Activated CD8-positive, alpha-beta memory T cell treated with anti-CD3 and anti-CD28 coated beads, Interleukin-2, amount 50 U/mL, for 24 hours (primary cell): Measurements from ENCODE around the gene KIZ.

ENCODE experiments used
- DNase-seq: peaks from one replicate; pipeline ENCODE4 v3.0.0-alpha.2; 2020; ENCODE audit errors: extremely low read depth

KIZ gene

GRCh38 chr20:21179757-21180156 is 53.9 kb downstream of the KIZ start:
- DNase-seq: no peak

- no peak for DNase-seq
These were observed 54.4 kb downstream of the KIZ start for GRCh38 chr20:21180248-21180647.

- no peak for DNase-seq
These were observed 55.1 kb downstream of the KIZ start for GRCh38 chr20:21181028-21181427.

GRCh38 chr20:21182832-21183563 is 57.1 kb downstream of the KIZ start:
- DNase-seq: no peak

GRCh38 chr20:21183722-21184121 is 57.8 kb downstream of the KIZ start:
- no peak for DNase-seq

- DNase-seq: no peak
These were observed 58.9 kb downstream of the KIZ start for GRCh38 chr20:21184819-21185218.

- no peak for DNase-seq
These were observed 60.0 kb downstream of the KIZ start for GRCh38 chr20:21185849-21186248.

GRCh38 chr20:21189761-21190523 is 64.1 kb downstream of the KIZ start:
- no peak for DNase-seq

GRCh38 chr20:21190869-21191268 is 65.0 kb downstream of the KIZ start:
- DNase-seq: no peak

- no peak for DNase-seq
These were observed 66.0 kb downstream of the KIZ start for GRCh38 chr20:21191839-21192238.

GRCh38 chr20:21202259-21202658 is 76.4 kb downstream of the KIZ start:
- DNase-seq: no peak

GRCh38 chr20:21203088-21203656 is 77.3 kb downstream of the KIZ start:
- no peak for DNase-seq

- DNase-seq: no peak
These were observed 80.7 kb downstream of the KIZ start for GRCh38 chr20:21206584-21206983.

GRCh38 chr20:21208999-21209398 is 83.1 kb downstream of the KIZ start:
- DNase-seq: no peak

- no peak for DNase-seq
These were observed 83.8 kb downstream of the KIZ start for GRCh38 chr20:21209668-21210067.

GRCh38 chr20:21213691-21214090 is 87.8 kb downstream of the KIZ start:
- no peak for DNase-seq

GRCh38 chr20:21214431-21214830 is 88.5 kb downstream of the KIZ start:
- DNase-seq: no peak

- no peak for DNase-seq
These were observed 93.8 kb downstream of the KIZ start for GRCh38 chr20:21219686-21220085.

- no peak for DNase-seq
These were observed 98.3 kb downstream of the KIZ start for GRCh38 chr20:21224217-21224616.

GRCh38 chr20:21225215-21225947 is 99.5 kb downstream of the KIZ start:
- no peak for DNase-seq

- no peak for DNase-seq
These were observed 102.6 kb downstream of the KIZ start for GRCh38 chr20:21228511-21228910.

- no peak for DNase-seq
These were observed 103.3 kb downstream of the KIZ start for GRCh38 chr20:21229163-21229562.
